ENCODE data around the gene ZNF649. TPM values are rescaled to one million over a fixed set of nuclear protein-coding genes. Genes with fewer than 3 reads are reported as not detected.

The ZNF649 gene
- total and polyA plus RNA-seq, 2 of the 4 experiments (the other 2 are of a cell fraction): 1.9 to 10.4 TPM

- Histone ChIP-seq H4K5ac (ENCODE audit: low read depth, low read length) (peak overlapping the region; percentile 55; the same call in 1 of the 2 replicates), H3K14ac (replicated peaks; ENCODE audit: low read depth, low read length) (no peak overlapping the region), H2BK120ac (ENCODE audit: low read depth, low read length) (no peak overlapping the region), H3K79me1 (ENCODE audit: low read depth in 1 of 2, low read length in 2 of 2) (peaks cover 10 to 14% of the 10 kb centered on the region in 2 experiments), H3K4me2 (ENCODE audit: low read depth, low read length) (peak overlapping the region; percentile 67), H4K8ac (ENCODE audit: low read depth in 2 of 2, low read length in 2 of 2) (peak overlapping the region; percentile 50 to 98), H3K9ac (ENCODE audit: low read depth, low read length) (peak overlapping the region; percentile 88), H3K23ac (ENCODE audit: low read depth, low read length) (0 out of 2 replicates have a peak overlapping the region, but pooled peaks have one; percentile 74), H3K4me3 (ENCODE audit: insufficient read depth, low read depth, low read length) (peak overlapping the region; percentile 76), H3K56ac (ENCODE audit: extremely low read depth, insufficient read depth, low read length) (0 out of 2 replicates have a peak overlapping the region, but pooled peaks have one; percentile 45), H3K9me3 (ENCODE audit: control insufficient read depth, insufficient read depth, low read length) (peaks cover 4% of the 10 kb centered on the region), H3K36me3 (ENCODE audit: control insufficient read depth, insufficient read depth, low read length) (peaks cover 9% of the 10 kb centered on the region), H2BK5ac (ENCODE audit: low read depth, low read length, poor library complexity, severe bottlenecking) (no peak overlapping the region), H2BK15ac (ENCODE audit: low read depth, low read length) (no peak overlapping the region), H3K4ac (ENCODE audit: low read depth, low read length) (peak overlapping the region; percentile 73), H4K20me1 (ENCODE audit: insufficient read depth, low read length) (no peaks in the 10 kb centered on the region), H3K4me1 (ENCODE audit: control insufficient read depth, insufficient read depth, low read length) (no peaks in the 10 kb centered on the region), H2AK5ac (ENCODE audit: low read depth, low read length) (no peak overlapping the region), H4K91ac (ENCODE audit: insufficient read depth, low read depth, low read length) (no peak overlapping the region), H2AK9ac (replicated peaks; ENCODE audit: low read depth, low read length, poor library complexity) (no peak overlapping the region), H3K27ac (ENCODE audit: insufficient read depth, low read length) (peak overlapping the region; percentile 53), H2AFZ (replicated peaks; ENCODE audit: low read length, poor library complexity) (peak overlapping the region; percentile 94), H3K27me3 (ENCODE audit: control insufficient read depth, insufficient read depth, low read length) (no peaks in the 10 kb centered on the region), H2BK20ac (ENCODE audit: low read depth, low read length) (no peak overlapping the region), H3K18ac (ENCODE audit: low read depth, low read length) (no peak overlapping the region), H3K9me1 (ENCODE audit: insufficient read depth, low read length) (no peaks in the 10 kb centered on the region)
- no TSS peak for BruUV-seq (replicated peaks)
- dilution Hi-C loops (cut with HindIII; ENCODE audit: low sequenced_read_pairs, unreplicated experiment) (no loop called here), in situ Hi-C loops (cut with MboI; ENCODE audit: low sequenced_read_pairs) (no loop called here), intact Hi-C loops (cut with micrococcal nuclease) (loop anchor here (10.0 kb wide), 1 partner anchor 307 kb away; no protein-coding TSS in a partner anchor)
- POLR2A ChIA-PET (ENCODE audit: unreplicated experiment): no interaction called here
- ATAC-seq (ENCODE audit: low read depth) (no peak), DNase-seq (no peak)
- TF ChIP-seq SMC3 (IDR thresholded peaks at IDR 0.05; ENCODE audit: low read depth, low read length) (no peak), CEBPB (IDR thresholded peaks at IDR 0.05; ENCODE audit: low read depth, low read length) (0 out of 2 replicates have a peak, but pooled peaks have one; percentile 15)
- CTCF ChIA-PET: no interaction called here
- WGBS, 2 experiments (ENCODE audit: extremely low coverage in 2 of 2, insufficient read length in 1 of 2): 40% methylated on average over 1 of the region's 13 CpGs; no CpG with 5 or more reads in 1 of the 2 experiments
These were observed 23.0 kb upstream of the ZNF649 start for GRCh38 chr19:51927859-51928258.

Data from IMR-90 (cell line).